B cell (primary cell): ENCODE results near the gene NPR3.

Experiments
- CTCF ChIP-seq: fragments of 200-600 bp; IDR thresholded peaks from one replicate; pipeline ENCODE4 v1.8.0; 2022; ENCODE audit warnings: antibody characterized with exemption, mild to moderate bottlenecking
- EZH2 ChIP-seq: IDR thresholded peaks from 2 replicates; pipeline ENCODE4 v1.6.1; 2012; ENCODE audit warnings: borderline replicate concordance, low read depth, mild to moderate bottlenecking, moderate library complexity, low read length; ENCODE audit not compliant: insufficient read depth, poor library complexity, severe bottlenecking

GRCh38 chr5:32690666-32691065 is 20.5 kb upstream of the NPR3 start:
- TF ChIP-seq CTCF: no peak
- no peak for TF ChIP-seq EZH2
